Fibroblast of lung (primary cell): Measurements from ENCODE around the gene CD59. TPM values are rescaled to one million over a fixed set of nuclear protein-coding genes. Genes with fewer than 3 reads are reported as not detected.

Source experiments
- DNase-seq, 2 donors: peaks; one replicate each; pipeline versions ENCODE4 v3.0.0 to v3.0.0-alpha.2; 2010; ENCODE audit warnings: low read depth in 2 of 2
- H2AFZ ChIP-seq: 2 replicates; pipeline ENCODE4 v1.5.1; 2012; ENCODE audit warnings: low read length, control low read depth, inconsistent platforms
- H3K27ac ChIP-seq: 2 replicates; pipeline ENCODE4 v1.5.1; 2011; ENCODE audit warnings: low read length, control low read depth; ENCODE audit not compliant: insufficient read depth
- H3K27me3 ChIP-seq: 2 replicates; pipeline ENCODE4 v1.5.1; 2011; ENCODE audit warnings: mild to moderate bottlenecking, low read length; ENCODE audit not compliant: control insufficient read depth, insufficient read depth
- H3K36me3 ChIP-seq: 2 replicates; pipeline ENCODE4 v1.5.1; 2011; ENCODE audit warnings: low read length; ENCODE audit not compliant: control insufficient read depth, insufficient read depth
- H3K4me1 ChIP-seq: 2 replicates; pipeline ENCODE4 v1.5.1; 2011; ENCODE audit warnings: low read length; ENCODE audit not compliant: control insufficient read depth, insufficient read depth; ENCODE audit errors: extremely low read depth
- H3K4me2 ChIP-seq: 2 replicates; pipeline ENCODE4 v1.5.1; 2011; ENCODE audit warnings: low read length, control low read depth; ENCODE audit not compliant: insufficient read depth; ENCODE audit errors: extremely low read depth
- H3K4me3 ChIP-seq, 4 experiments: fragments of 200-600 bp in 1 of 4; sonication (generic) in 1 of 4; replicated peaks in 1 of 4; 2 replicates each; pipeline ENCODE4 v1.5.1; 2011 to 2016; ENCODE audit warnings: low read length in 4 of 4, low read depth in 3 of 4, mild to moderate bottlenecking in 3 of 4, control low read depth in 2 of 4, inconsistent platforms in 1 of 4, mixed read lengths in 1 of 4; ENCODE audit not compliant: insufficient read depth in 1 of 4; ENCODE audit errors: control extremely low read depth in 1 of 4
- H3K79me2 ChIP-seq: 2 replicates; pipeline ENCODE4 v1.5.1; 2012; ENCODE audit warnings: mild to moderate bottlenecking, low read length, inconsistent platforms; ENCODE audit not compliant: control insufficient read depth, insufficient read depth
- H3K9ac ChIP-seq: 2 replicates; pipeline ENCODE4 v1.5.1; 2011; ENCODE audit warnings: mild to moderate bottlenecking, low read length, control low read depth; ENCODE audit not compliant: insufficient read depth
- H3K9me3 ChIP-seq: 2 replicates; pipeline ENCODE4 v1.5.1; 2012; ENCODE audit warnings: low read depth, low read length; ENCODE audit not compliant: control insufficient read depth, insufficient read depth
- H4K20me1 ChIP-seq: 2 replicates; pipeline ENCODE4 v1.5.1; 2011; ENCODE audit warnings: low read length; ENCODE audit not compliant: control insufficient read depth, insufficient read depth; ENCODE audit errors: extremely low read depth
- EZH2 ChIP-seq: IDR thresholded peaks from 2 replicates; pipeline ENCODE4 v1.5.1; 2012; ENCODE audit warnings: low read length, control low read depth, mild to moderate bottlenecking; ENCODE audit errors: missing control alignments
- polyA plus RNA-seq, 2 donors: library from polyadenylated mRNA; depleted of rRNA in 1 of 2; stranded (reverse) in 1 of 2; unstranded in 1 of 2; fragments of >200 nt; gene quantifications; 2 replicates each; pipeline ENCODE4 v1.2.1, GENCODE V29; 2011 to 2012; ENCODE audit warnings: missing spikeins in 1 of 2
- total RNA-seq: library from RNA; depleted of rRNA; stranded (reverse); fragments of >200 nt; gene quantifications from 2 replicates; pipeline ENCODE4 v1.2.1, GENCODE V29; 2014
- TF ChIP-seq, protein P1 (sequence below), 2 donors: IDR thresholded peaks in 1 of 2; conservative IDR thresholded peaks in 1 of 2; 1 replicate in 1 of 2; 2 replicates in 1 of 2; pipeline ENCODE4 v1.5.1; 2011 to 2012; ENCODE audit warnings: low read length in 2 of 2, control low read depth in 1 of 2, inconsistent platforms in 1 of 2, low read depth in 1 of 2, mild to moderate bottlenecking in 1 of 2

The CD59 gene
- total and polyA plus RNA-seq, 2 donors (not counting 1 experiment from before 2014, with no cell fraction given) = 380 to 1,165 TPM

DNA sequence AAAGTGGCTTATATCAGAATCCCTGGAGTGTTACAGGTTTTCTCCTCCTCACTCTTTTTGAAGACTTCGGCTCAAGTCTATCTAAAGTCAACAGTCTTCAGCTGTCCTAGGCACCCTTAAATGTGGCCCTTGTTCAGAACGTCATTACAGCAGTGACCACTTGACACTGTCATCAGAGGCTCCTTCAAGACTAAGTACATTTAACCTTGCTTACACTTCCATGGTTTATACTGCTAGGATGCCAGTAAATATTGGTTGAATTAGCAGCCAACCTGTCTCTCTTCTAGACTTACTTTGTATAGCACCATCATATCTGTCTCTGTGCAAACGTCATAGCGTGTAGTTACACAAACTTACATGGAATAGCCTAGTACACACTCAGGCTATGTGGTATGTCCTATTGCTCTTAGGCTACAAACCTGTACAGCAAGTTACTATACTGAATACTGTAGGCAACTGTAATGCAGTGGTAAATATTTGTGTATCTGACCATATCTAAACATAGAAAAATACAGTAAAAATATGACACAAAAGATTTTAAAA, 22.3 kb downstream of the CD59 start:
- no peaks in the 10 kb centered on the region for H4K20me1 ChIP-seq
- peaks cover 7% of the 10 kb centered on the region for H3K4me1 ChIP-seq
- no peak overlapping the region for H3K4me3 ChIP-seq
- H3K79me2 ChIP-seq = peaks cover 57% of the 10 kb centered on the region
- peaks cover 13% of the 10 kb centered on the region for H3K36me3 ChIP-seq
- no peak overlapping the region for H3K27ac ChIP-seq
- H3K9me3 ChIP-seq = no peaks in the 10 kb centered on the region
- no peak overlapping the region for H2AFZ ChIP-seq
- no peak for TF ChIP-seq EZH2
- TF ChIP-seq, protein P1, sequence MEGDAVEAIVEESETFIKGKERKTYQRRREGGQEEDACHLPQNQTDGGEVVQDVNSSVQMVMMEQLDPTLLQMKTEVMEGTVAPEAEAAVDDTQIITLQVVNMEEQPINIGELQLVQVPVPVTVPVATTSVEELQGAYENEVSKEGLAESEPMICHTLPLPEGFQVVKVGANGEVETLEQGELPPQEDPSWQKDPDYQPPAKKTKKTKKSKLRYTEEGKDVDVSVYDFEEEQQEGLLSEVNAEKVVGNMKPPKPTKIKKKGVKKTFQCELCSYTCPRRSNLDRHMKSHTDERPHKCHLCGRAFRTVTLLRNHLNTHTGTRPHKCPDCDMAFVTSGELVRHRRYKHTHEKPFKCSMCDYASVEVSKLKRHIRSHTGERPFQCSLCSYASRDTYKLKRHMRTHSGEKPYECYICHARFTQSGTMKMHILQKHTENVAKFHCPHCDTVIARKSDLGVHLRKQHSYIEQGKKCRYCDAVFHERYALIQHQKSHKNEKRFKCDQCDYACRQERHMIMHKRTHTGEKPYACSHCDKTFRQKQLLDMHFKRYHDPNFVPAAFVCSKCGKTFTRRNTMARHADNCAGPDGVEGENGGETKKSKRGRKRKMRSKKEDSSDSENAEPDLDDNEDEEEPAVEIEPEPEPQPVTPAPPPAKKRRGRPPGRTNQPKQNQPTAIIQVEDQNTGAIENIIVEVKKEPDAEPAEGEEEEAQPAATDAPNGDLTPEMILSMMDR (conservative IDR thresholded peaks at IDR 0.05 in 1 of 2, IDR thresholded peaks at IDR 0.05 in 1 of 2; ENCODE audit: low read depth in 1 of 2, low read length in 2 of 2) = no peak
- no peak for DNase-seq
- no peak overlapping the region for H3K4me2 ChIP-seq
- no peaks in the 10 kb centered on the region for H3K27me3 ChIP-seq
- no peak overlapping the region for H3K9ac ChIP-seq

DNA sequence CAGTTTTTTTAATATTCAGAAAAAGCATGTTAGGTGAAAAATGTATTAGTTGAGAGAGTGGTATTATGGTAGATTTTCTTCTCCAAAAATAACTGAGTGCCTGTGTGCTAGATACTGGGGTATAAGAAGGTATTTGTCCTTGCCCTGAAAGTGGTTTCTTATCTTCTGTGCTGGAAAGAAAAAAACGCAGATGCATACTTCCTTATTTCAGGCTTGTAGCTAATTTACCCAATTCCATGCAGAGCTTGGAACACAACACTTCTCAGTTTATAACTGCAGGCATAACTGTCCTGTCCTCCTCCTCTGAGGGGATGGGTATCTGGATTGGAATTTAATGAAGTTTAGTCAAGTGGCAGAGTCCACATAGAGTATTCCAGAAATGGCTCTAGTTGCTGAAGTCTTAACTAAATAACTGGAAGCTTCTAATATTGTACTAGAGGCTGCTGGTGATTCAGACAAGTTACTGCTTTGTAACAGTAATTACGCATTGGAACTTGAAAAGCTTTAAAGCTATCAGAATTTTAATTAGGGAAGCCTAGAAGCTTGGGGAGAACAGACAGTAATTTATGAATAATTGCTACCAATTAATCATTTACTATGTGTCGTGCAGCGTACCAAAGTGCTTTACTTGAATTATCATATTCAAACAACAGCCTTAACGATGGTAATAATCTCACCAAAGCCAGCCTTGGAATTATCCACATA, 22.9 kb downstream of the CD59 start:
- no peak overlapping the region for H3K4me3 ChIP-seq
- peaks cover 13% of the 10 kb centered on the region for H3K36me3 ChIP-seq
- H3K27me3 ChIP-seq = no peaks in the 10 kb centered on the region
- peak in 1 of 2 donors; percentile 59 for DNase-seq
- H3K4me1 ChIP-seq = peaks cover 8% of the 10 kb centered on the region
- no peak overlapping the region for H2AFZ ChIP-seq
- H3K79me2 ChIP-seq = peaks cover 56% of the 10 kb centered on the region
- H3K27ac ChIP-seq = no peak overlapping the region
- H3K9me3 ChIP-seq = no peaks in the 10 kb centered on the region
- H3K4me2 ChIP-seq = no peak overlapping the region
- TF ChIP-seq, protein P1 (conservative IDR thresholded peaks at IDR 0.05 in 1 of 2, IDR thresholded peaks at IDR 0.05 in 1 of 2; ENCODE audit: low read depth in 1 of 2, low read length in 2 of 2) = no peak
- no peak for TF ChIP-seq EZH2
- H4K20me1 ChIP-seq = no peaks in the 10 kb centered on the region
- H3K9ac ChIP-seq = no peak overlapping the region

DNA sequence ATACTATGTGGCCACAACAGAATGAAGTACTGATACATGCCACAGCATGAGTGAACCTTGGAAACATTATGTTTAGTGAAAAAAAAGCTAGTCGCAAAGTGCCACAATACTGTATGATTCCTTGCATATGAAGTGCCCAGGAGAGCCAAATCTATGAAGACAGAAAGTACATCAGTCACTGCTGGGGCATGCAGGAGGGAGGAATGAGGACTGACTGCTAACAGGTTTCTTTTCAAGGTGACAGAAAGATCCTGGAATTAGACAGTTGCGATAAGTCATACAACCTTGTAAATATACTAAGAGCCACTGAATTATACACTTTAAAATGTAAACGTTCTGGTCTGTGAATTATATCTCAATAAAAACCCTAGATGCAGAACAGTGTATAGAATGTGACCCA, 23.8 kb downstream of the CD59 start:
- no peaks in the 10 kb centered on the region for H4K20me1 ChIP-seq
- H3K27ac ChIP-seq = no peak overlapping the region
- H3K9me3 ChIP-seq = no peaks in the 10 kb centered on the region
- no peak for DNase-seq
- no peak overlapping the region for H3K4me3 ChIP-seq
- no peak for TF ChIP-seq EZH2
- TF ChIP-seq, protein P1 (conservative IDR thresholded peaks at IDR 0.05 in 1 of 2, IDR thresholded peaks at IDR 0.05 in 1 of 2; ENCODE audit: low read depth in 1 of 2, low read length in 2 of 2) = no peak
- peaks cover 13% of the 10 kb centered on the region for H3K36me3 ChIP-seq
- H2AFZ ChIP-seq = no peak overlapping the region
- H3K27me3 ChIP-seq = no peaks in the 10 kb centered on the region
- no peak overlapping the region for H3K4me2 ChIP-seq
- no peak overlapping the region for H3K9ac ChIP-seq
- peaks cover 53% of the 10 kb centered on the region for H3K79me2 ChIP-seq
- peaks cover 8% of the 10 kb centered on the region for H3K4me1 ChIP-seq
